HepG2 (cell line): ENCODE measurements around the gene TDRD6. TPM values are rescaled to one million over a fixed set of nuclear protein-coding genes. Genes with fewer than 3 reads are reported as not detected.

ENCODE experiments used
- ATAC-seq: fragments of 200-7000 bp; cut with Tn5 transposase; 3 replicates; pipeline ENCODE4 v1.9.1; 2020; ENCODE audit warnings: mild to moderate bottlenecking, moderate library complexity
- BruUV-seq: library from RNA; stranded (reverse); fragments of 400-500 nt; replicated peaks from 2 replicates; lab custom pipeline; 2021; lab: Mats Ljungman, UMichigan
- CTCF ChIA-PET: fragments of 300-600 bp; formaldehyde crosslinking; extraction: SDS; loops from one replicate; lab custom pipeline; 2021; ENCODE audit warnings: low total read pairs, inconsistent platforms, low intra/inter-chr PET ratio; lab: Yijun Ruan, JAX
- POLR2A ChIA-PET: fragments of 350-600 bp; sonication (Branson Sonifier 250); formaldehyde crosslinking; loops from one replicate; lab custom pipeline; 2020; ENCODE audit warnings: antibody characterized with exemption, inconsistent platforms; lab: Yijun Ruan, JAX
- DNase-seq: peaks from one replicate; pipeline ENCODE4 v3.0.0-alpha.2; 2015; ENCODE audit warnings: low spot score
- FAIRE-seq: peaks from 3 replicates; lab custom pipeline; 2011; peaks lifted over from hg19 to GRCh38; lab: Jason Lieb, UNC
- H2AFZ ChIP-seq: one replicate; pipeline ENCODE4 v1.6.1; 2011; ENCODE audit warnings: low read length, inconsistent platforms
- H3K27ac ChIP-seq: fragments of 300-600 bp; 3 replicates; pipeline ENCODE4 v1.8.0; 2011; ENCODE audit warnings: mixed run types, mild to moderate bottlenecking, mixed read lengths, low read length, inconsistent platforms; ENCODE audit not compliant: insufficient read depth; ENCODE audit errors: extremely low read length
- H3K27me3 ChIP-seq, 2 experiments: fragments of 200-600 bp in 1 of 2; 2 replicates in 1 of 2; 3 replicates in 1 of 2; pipeline versions ENCODE4 v1.6.0 to v1.8.0; 2011; ENCODE audit warnings: low read length in 2 of 2, mild to moderate bottlenecking in 2 of 2, moderate library complexity in 2 of 2, inconsistent platforms in 1 of 2; ENCODE audit not compliant: insufficient read depth in 2 of 2, control insufficient read depth in 1 of 2
- H3K36me3 ChIP-seq, 2 experiments: fragments of 200-600 bp in 1 of 2; replicated peaks in 1 of 2; 2 replicates in 1 of 2; 3 replicates in 1 of 2; pipeline versions ENCODE4 v1.5.1 to v1.8.0; 2011; ENCODE audit warnings: low read length in 2 of 2, inconsistent platforms in 1 of 2; ENCODE audit not compliant: insufficient read depth in 2 of 2, control insufficient read depth in 1 of 2
- H3K4me1 ChIP-seq: 2 replicates; pipeline ENCODE4 v1.5.1; 2012; ENCODE audit warnings: low read length, inconsistent platforms; ENCODE audit not compliant: insufficient read depth
- H3K4me2 ChIP-seq: 2 replicates; pipeline ENCODE4 v1.6.0; 2011; ENCODE audit warnings: low read depth, low read length, inconsistent platforms
- H3K4me3 ChIP-seq, 3 experiments: fragments of 200-600 bp in 1 of 3; sonication (generic), shearing (Covaris generic) in 1 of 3; replicated peaks in 1 of 3; 2 replicates each; pipeline ENCODE4 v1.5.1; 2011 to 2016; ENCODE audit warnings: low read length in 3 of 3, inconsistent platforms in 2 of 3, low read depth in 2 of 3, mild to moderate bottlenecking in 2 of 3, control low read depth in 1 of 3, mixed read lengths in 1 of 3; ENCODE audit not compliant: insufficient read depth in 1 of 3
- H3K79me2 ChIP-seq: one replicate; pipeline ENCODE4 v1.6.1; 2011; ENCODE audit warnings: low read length, inconsistent platforms; ENCODE audit not compliant: insufficient read depth
- H3K9ac ChIP-seq: 2 replicates; pipeline ENCODE4 v1.6.0; 2011; ENCODE audit warnings: mild to moderate bottlenecking, low read depth, low read length, inconsistent platforms; ENCODE audit not compliant: insufficient read depth
- H3K9me3 ChIP-seq: 2 replicates; pipeline ENCODE4 v1.5.1; 2012; ENCODE audit warnings: mild to moderate bottlenecking, low read length
- H4K20me1 ChIP-seq: 2 replicates; pipeline ENCODE4 v1.6.0; 2011; ENCODE audit warnings: inconsistent platforms, mild to moderate bottlenecking, low read length, moderate library complexity; ENCODE audit not compliant: insufficient read depth
- AKAP8 ChIP-seq: sonication (generic); formaldehyde crosslinking; IDR thresholded peaks from 2 replicates; pipeline ENCODE4 v1.5.1; 2020; ENCODE audit warnings: mild to moderate bottlenecking, missing genetic modification reagents
- CCAR2 ChIP-seq: fragments of 200-400 bp; formaldehyde crosslinking; optimal IDR thresholded peaks from 2 replicates; pipeline ENCODE3; 2018; ENCODE audit warnings: low read depth, mild to moderate bottlenecking, low read length, moderate library complexity
- CENPT ChIP-seq: sonication (generic); formaldehyde crosslinking; IDR thresholded peaks from 2 replicates; pipeline ENCODE4 v1.8.0; 2022; ENCODE audit warnings: low read depth, mild to moderate bottlenecking, moderate library complexity, missing genetic modification reagents
- FOSL2 ChIP-seq: sonication (generic); formaldehyde crosslinking; IDR thresholded peaks from 2 replicates; pipeline ENCODE4 v1.4.0; 2020; ENCODE audit warnings: missing genetic modification reagents
- GABPB1 ChIP-seq: IDR thresholded peaks from 2 replicates; pipeline ENCODE4 v1.6.1; 2016; ENCODE audit warnings: mild to moderate bottlenecking, missing genetic modification reagents, moderate library complexity, missing compliant biosample characterization
- KMT2A ChIP-seq: sonication (generic); formaldehyde crosslinking; IDR thresholded peaks from 2 replicates; pipeline ENCODE4 v1.4.0; 2020; ENCODE audit warnings: missing genetic modification reagents
- MYNN ChIP-seq: sonication (generic); formaldehyde crosslinking; IDR thresholded peaks from 2 replicates; pipeline ENCODE4 v1.4.0; 2020; ENCODE audit warnings: mild to moderate bottlenecking, low read depth, missing genetic modification reagents
- RARG ChIP-seq: sonication (generic); formaldehyde crosslinking; IDR thresholded peaks from 2 replicates; pipeline ENCODE4 v1.4.0; 2020; ENCODE audit warnings: low read depth, mild to moderate bottlenecking, missing genetic modification reagents
- TMF1 ChIP-seq: sonication (generic); formaldehyde crosslinking; IDR thresholded peaks from 2 replicates; pipeline ENCODE4 v1.8.1; 2022; ENCODE audit warnings: low read depth, missing genetic modification reagents
- TSC22D2 ChIP-seq: sonication (generic); formaldehyde crosslinking; IDR thresholded peaks from 2 replicates; pipeline ENCODE4 v1.5.1; 2020; ENCODE audit warnings: missing genetic modification reagents, mild to moderate bottlenecking, borderline replicate concordance
- U2AF1 ChIP-seq: fragments of 200-400 bp; formaldehyde crosslinking; optimal IDR thresholded peaks from 2 replicates; pipeline ENCODE3; 2017; ENCODE audit warnings: mild to moderate bottlenecking, low read depth, low read length
- ZNF790 ChIP-seq: sonication (generic); formaldehyde crosslinking; IDR thresholded peaks from 2 replicates; pipeline ENCODE4 v1.8.0; 2022; ENCODE audit warnings: missing genetic modification reagents, mild to moderate bottlenecking, borderline replicate concordance
- WGBS: methylation state at CpG from one replicate; pipeline ENCODE4 v1.1.6; 2017; ENCODE audit warnings: low lambda C conversion rate; 5-methylcytosine and 5-hydroxymethylcytosine counted together
- in situ Hi-C: cut with HindIII; loops from 2 replicates; pipeline ENCODE4 v1.10.0; 2017; ENCODE audit warnings: low pct_unique_long_range_greater_than_20kb; ENCODE audit not compliant: extremely low pct_ligation_motif_present
- intact Hi-C: fragments of 100-400 bp; cut with micrococcal nuclease; formaldehyde crosslinking; loops from one replicate; pipeline ENCODE4 v1.10.0; 2022; ENCODE audit not compliant: unreplicated experiment
- polyA plus RNA-seq, 8 experiments: library from polyadenylated mRNA; depleted of rRNA in 3 of 8; stranded (reverse) in 7 of 8; unstranded in 1 of 8; fragments of >200 nt; fragmentation: Illumina TruSeq in 4 of 8; extraction: Trizol in 4 of 8; gene quantifications; 2 replicates each; pipeline versions ENCODE4 v1.2.1 to v1.2.3, GENCODE V29; 2011 to 2016; ENCODE audit warnings: low read depth in 4 of 8, missing spikeins in 1 of 8, mixed read lengths in 1 of 8; ENCODE audit not compliant: insufficient read depth in 1 of 8
- total RNA-seq, 5 experiments: library from RNA; depleted of rRNA; stranded (reverse); fragments of >200 nt; fragmentation: Illumina TruSeq; extraction: Trizol; gene quantifications; 2 replicates each; pipeline ENCODE4 v1.2.3, GENCODE V29; 2016; ENCODE audit warnings: low read depth in 1 of 5
- TF ChIP-seq, protein P1 (sequence below): IDR thresholded peaks from 2 replicates; pipeline ENCODE4 v1.6.1; 2016; ENCODE audit warnings: missing compliant biosample characterization, missing genetic modification reagents, borderline replicate concordance
- TF ChIP-seq, protein P2 (sequence below): IDR thresholded peaks from 2 replicates; pipeline ENCODE4 v1.6.1; 2016; ENCODE audit warnings: control low read depth
- TF ChIP-seq, protein P3 (sequence below): sonication (generic); formaldehyde crosslinking; IDR thresholded peaks from 2 replicates; pipeline ENCODE4 v1.5.0; 2020; ENCODE audit warnings: mild to moderate bottlenecking, low read depth, missing genetic modification reagents, borderline replicate concordance
- TF ChIP-seq, protein P4 (sequence below): IDR thresholded peaks from 2 replicates; pipeline ENCODE4 v1.6.1; 2012; ENCODE audit warnings: inconsistent platforms

Gene TDRD6
- total and polyA plus RNA-seq, 2 of the 13 experiments (the other 11 are each of a cell fraction or from before 2014, with no cell fraction given), result not detected

DNA sequence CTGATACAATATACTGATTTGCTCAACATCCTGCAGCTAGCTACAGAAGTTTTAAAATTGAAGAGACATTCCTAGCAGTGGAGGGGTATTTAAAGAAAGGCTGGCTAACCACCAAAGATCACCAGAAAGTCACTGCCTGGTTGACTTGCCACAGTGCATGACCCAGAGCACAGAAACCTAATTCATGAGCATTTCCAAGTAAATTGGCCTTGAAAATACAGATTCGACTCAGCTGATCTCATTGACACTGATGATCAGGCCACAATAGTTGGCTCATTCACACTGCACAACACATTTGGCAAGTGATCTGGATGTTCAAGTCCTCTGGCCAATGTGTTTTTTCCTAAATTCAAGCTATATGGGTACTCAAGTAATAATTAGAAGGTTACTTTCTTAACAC, 13.3 kb upstream of the TDRD6 start (continued):
- no peak for TF ChIP-seq ZNF790 (CRISPR knock-in tag)
- no peak for TF ChIP-seq RARG (CRISPR knock-in tag)
- TF ChIP-seq, protein P1, sequence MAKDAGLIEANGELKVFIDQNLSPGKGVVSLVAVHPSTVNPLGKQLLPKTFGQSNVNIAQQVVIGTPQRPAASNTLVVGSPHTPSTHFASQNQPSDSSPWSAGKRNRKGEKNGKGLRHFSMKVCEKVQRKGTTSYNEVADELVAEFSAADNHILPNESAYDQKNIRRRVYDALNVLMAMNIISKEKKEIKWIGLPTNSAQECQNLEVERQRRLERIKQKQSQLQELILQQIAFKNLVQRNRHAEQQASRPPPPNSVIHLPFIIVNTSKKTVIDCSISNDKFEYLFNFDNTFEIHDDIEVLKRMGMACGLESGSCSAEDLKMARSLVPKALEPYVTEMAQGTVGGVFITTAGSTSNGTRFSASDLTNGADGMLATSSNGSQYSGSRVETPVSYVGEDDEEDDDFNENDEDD (CRISPR knock-in tag), result no peak
- TF ChIP-seq, protein P2, sequence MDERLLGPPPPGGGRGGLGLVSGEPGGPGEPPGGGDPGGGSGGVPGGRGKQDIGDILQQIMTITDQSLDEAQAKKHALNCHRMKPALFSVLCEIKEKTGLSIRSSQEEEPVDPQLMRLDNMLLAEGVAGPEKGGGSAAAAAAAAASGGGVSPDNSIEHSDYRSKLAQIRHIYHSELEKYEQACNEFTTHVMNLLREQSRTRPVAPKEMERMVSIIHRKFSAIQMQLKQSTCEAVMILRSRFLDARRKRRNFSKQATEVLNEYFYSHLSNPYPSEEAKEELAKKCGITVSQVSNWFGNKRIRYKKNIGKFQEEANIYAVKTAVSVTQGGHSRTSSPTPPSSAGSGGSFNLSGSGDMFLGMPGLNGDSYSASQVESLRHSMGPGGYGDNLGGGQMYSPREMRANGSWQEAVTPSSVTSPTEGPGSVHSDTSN (CRISPR knock-in tag), result no peak
- no peak for TF ChIP-seq GABPB1 (CRISPR knock-in tag)
- TF ChIP-seq, protein P3, sequence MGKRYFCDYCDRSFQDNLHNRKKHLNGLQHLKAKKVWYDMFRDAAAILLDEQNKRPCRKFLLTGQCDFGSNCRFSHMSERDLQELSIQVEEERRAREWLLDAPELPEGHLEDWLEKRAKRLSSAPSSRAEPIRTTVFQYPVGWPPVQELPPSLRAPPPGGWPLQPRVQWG (CRISPR knock-in tag), result no peak
- TF ChIP-seq FOSL2 (CRISPR knock-in tag), result no peak
- TF ChIP-seq, all 625 proteins: peak for 0

DNA sequence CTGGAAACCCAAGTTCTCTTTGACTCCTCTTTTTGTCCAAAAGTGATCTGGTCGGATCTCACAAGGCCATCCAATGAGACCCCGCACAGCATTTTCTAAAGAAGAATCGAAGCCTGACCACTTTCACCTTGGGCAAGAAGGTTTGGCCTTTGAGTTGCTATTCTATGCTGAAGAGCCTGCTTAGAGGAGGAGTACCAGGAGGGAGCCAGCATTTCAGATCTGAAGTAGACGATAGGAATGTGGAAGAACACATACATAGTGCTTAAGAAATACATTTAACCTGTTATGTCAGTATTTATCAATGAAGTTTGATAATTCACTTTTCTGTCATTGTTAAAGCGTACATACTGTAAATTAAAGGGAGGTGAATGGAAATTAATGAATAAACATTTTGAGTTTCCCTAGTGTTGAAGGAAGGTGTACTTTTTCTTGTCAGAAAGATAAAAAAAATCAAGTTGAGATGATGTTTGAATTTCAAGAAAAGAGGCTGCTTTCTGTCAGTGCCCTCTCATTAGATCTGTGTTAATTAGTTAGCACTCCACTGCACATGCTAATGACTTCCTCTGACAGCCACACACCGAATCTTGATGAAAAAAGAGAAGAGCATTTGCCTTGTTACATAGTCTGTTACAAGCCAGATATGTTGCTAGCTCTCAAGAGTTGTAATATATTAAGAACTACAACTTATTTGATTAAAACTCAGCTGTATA, 10.9 kb upstream of the TDRD6 start:
- in situ Hi-C loops (no loop called here), intact Hi-C loops (loop anchor here (1.0 kb wide), 1 partner anchor 257 kb away; no protein-coding TSS in a partner anchor)
- no peak for ATAC-seq
- CTCF ChIA-PET, result no interaction called here
- Histone ChIP-seq H3K4me2 (no peak overlapping the region), H3K36me3 (no peaks in the 10 kb centered on the region), H3K4me1 (no peaks in the 10 kb centered on the region), H4K20me1 (no peaks in the 10 kb centered on the region), H3K9me3 (no peaks in the 10 kb centered on the region), H3K79me2 (no peaks in the 10 kb centered on the region), H3K27me3 (no peaks in the 10 kb centered on the region), H3K9ac (no peak overlapping the region), H3K4me3 (no peak overlapping the region), H2AFZ (no peak overlapping the region), H3K27ac (no peak overlapping the region)
- 57% methylated on average over 6 of the region's 6 CpGs for WGBS
- POLR2A ChIA-PET, result no interaction called here
- no peak for FAIRE-seq
- no TSS peak for BruUV-seq
- DNase-seq, result no peak
- no peak for TF ChIP-seq KMT2A (CRISPR knock-in tag)
- no peak for TF ChIP-seq AKAP8
- TF ChIP-seq, protein P4, sequence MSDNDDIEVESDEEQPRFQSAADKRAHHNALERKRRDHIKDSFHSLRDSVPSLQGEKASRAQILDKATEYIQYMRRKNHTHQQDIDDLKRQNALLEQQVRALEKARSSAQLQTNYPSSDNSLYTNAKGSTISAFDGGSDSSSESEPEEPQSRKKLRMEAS, result no peak
- no peak for TF ChIP-seq MYNN (CRISPR knock-in tag)
- TF ChIP-seq U2AF1, result no peak
- TF ChIP-seq CENPT (CRISPR knock-in tag), result no peak
- TF ChIP-seq CCAR2, result no peak
- TF ChIP-seq TSC22D2 (CRISPR knock-in tag), result no peak
- TF ChIP-seq TMF1 (CRISPR knock-in tag), result no peak
